Measurements from ENCODE around the gene MYO16.
"Not testable (repeated sequence)": the region's sequence is repeated elsewhere in the genome, so short reads cannot be mapped to it uniquely, and the experiment has no call there.

The MYO16 gene

GRCh38 chr13:108747843-108748242, 118.4 kb downstream of the MYO16 start:
- no peak for DNase-seq

- DNase-seq: no peak
Measured at GRCh38 chr13:108752276-108752675, 122.9 kb downstream of the MYO16 start.

GRCh38 chr13:108755083-108755482, 125.7 kb downstream of the MYO16 start:
- DNase-seq: no peak

- no peak for DNase-seq
Measured at GRCh38 chr13:108760129-108760528, 130.7 kb downstream of the MYO16 start.

GRCh38 chr13:108760541-108760940, 131.1 kb downstream of the MYO16 start:
- no peak for DNase-seq

- DNase-seq: no peak
Measured at GRCh38 chr13:108768035-108768434, 138.6 kb downstream of the MYO16 start.

GRCh38 chr13:108769213-108770070, 140.0 kb downstream of the MYO16 start:
- DNase-seq: no peak

GRCh38 chr13:108775597-108775996, 146.2 kb downstream of the MYO16 start:
- no peak for DNase-seq

GRCh38 chr13:108776650-108777049, 147.2 kb downstream of the MYO16 start:
- no peak for DNase-seq

GRCh38 chr13:108777421-108778420, 148.3 kb downstream of the MYO16 start:
- no peak for DNase-seq

GRCh38 chr13:108779308-108779707, 149.9 kb downstream of the MYO16 start:
- DNase-seq: no peak

GRCh38 chr13:108780706-108781105, 151.3 kb downstream of the MYO16 start:
- no peak for DNase-seq

- no peak for DNase-seq
Measured at GRCh38 chr13:108781312-108781711, 151.9 kb downstream of the MYO16 start.

- DNase-seq: not testable (repeated sequence)
Measured at GRCh38 chr13:108782480-108782879, 153.1 kb downstream of the MYO16 start.

- DNase-seq: no peak
Measured at GRCh38 chr13:108785844-108786243, 156.4 kb downstream of the MYO16 start.

GRCh38 chr13:108786456-108787200, 157.2 kb downstream of the MYO16 start:
- no peak for DNase-seq

- no peak for DNase-seq
Measured at GRCh38 chr13:108787700-108788414, 158.4 kb downstream of the MYO16 start.

GRCh38 chr13:108789476-108789875, 160.1 kb downstream of the MYO16 start:
- DNase-seq: no peak

- DNase-seq: no peak
Measured at GRCh38 chr13:108795841-108796240, 166.4 kb downstream of the MYO16 start.

- DNase-seq: no peak
Measured at GRCh38 chr13:108797354-108797753, 167.9 kb downstream of the MYO16 start.

- DNase-seq: no peak
Measured at GRCh38 chr13:108807841-108808240, 178.4 kb downstream of the MYO16 start.

GRCh38 chr13:108812165-108812564, 182.8 kb downstream of the MYO16 start:
- DNase-seq: no peak

All from NCI-H446 treated with DMSO at 0.1 percent for 48 hours (cell line).